ENCODE results near the gene CETP. TPM values are rescaled to one million over a fixed set of nuclear protein-coding genes. Genes with fewer than 3 reads are reported as not detected.

The CETP gene
- total and polyA plus RNA-seq, 4 donors: 3.3 to 24.0 (median 6.3) TPM

DNA sequence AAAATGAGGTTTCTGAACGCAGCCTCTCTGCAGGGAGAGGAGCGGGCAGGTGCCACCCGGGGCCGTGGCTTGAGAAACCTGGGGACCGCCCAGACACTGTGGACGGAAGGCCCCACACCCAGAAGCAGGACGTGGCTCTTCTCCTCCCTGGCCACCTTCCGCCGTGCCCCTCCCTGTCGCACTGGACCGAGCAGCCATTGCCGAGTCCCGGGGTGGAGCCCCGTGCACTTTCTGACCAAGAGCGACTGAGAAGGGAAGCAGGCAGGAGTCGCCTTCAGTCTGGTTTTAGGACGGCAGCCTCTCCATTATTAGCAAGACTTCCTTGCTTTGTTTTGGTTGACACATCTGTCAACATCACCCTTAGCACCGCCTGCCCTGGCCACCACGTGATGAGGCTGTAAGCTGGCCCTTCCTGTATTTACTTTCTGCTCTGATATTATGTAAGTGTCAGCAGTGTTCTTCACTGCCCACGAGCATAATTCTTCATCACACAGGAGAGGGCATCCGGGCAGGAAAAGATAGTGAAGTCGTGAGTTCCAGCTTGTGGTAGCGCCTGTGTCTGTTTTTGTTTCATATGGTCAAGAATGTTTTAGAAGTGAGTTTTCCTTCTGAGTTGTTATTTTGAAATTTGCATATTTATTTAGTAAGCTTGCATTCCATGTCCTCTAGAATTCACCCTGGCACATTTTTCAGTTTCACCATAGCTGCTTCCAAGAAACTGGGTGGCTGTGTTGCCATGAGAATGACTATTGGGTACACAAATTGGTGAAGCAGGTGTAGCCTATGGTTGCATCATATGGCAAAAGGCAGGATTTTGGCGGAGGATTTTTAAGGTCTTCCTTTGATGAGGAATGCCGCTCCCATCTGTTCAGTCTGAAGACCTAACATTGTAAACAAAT is 28.8 kb upstream of the CETP start:
- 1% methylated on average over 25 of the region's 25 CpGs for WGBS
- TF ChIP-seq, protein P1, sequence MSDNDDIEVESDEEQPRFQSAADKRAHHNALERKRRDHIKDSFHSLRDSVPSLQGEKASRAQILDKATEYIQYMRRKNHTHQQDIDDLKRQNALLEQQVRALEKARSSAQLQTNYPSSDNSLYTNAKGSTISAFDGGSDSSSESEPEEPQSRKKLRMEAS (IDR thresholded peaks at IDR 0.05): peak; percentile 97
- peak; percentile 81 for TF ChIP-seq TAF1 (conservative IDR thresholded peaks at IDR 0.05)
- peak in 1 of 2 donors; percentile 53 for TF ChIP-seq GABPA (IDR thresholded peaks at IDR 0.05 in 1 of 2, conservative IDR thresholded peaks at IDR 0.05 in 1 of 2)
- peak; percentile 96 for TF ChIP-seq YY1 (IDR thresholded peaks at IDR 0.05)
- TF ChIP-seq JUND (IDR thresholded peaks at IDR 0.05): peak in 1 of 2 donors; percentile 21
- TF ChIP-seq, protein P2, sequence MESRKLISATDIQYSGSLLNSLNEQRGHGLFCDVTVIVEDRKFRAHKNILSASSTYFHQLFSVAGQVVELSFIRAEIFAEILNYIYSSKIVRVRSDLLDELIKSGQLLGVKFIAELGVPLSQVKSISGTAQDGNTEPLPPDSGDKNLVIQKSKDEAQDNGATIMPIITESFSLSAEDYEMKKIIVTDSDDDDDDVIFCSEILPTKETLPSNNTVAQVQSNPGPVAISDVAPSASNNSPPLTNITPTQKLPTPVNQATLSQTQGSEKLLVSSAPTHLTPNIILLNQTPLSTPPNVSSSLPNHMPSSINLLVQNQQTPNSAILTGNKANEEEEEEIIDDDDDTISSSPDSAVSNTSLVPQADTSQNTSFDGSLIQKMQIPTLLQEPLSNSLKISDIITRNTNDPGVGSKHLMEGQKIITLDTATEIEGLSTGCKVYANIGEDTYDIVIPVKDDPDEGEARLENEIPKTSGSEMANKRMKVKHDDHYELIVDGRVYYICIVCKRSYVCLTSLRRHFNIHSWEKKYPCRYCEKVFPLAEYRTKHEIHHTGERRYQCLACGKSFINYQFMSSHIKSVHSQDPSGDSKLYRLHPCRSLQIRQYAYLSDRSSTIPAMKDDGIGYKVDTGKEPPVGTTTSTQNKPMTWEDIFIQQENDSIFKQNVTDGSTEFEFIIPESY (IDR thresholded peaks at IDR 0.05): peak; percentile 24
- TF ChIP-seq, protein P3, sequence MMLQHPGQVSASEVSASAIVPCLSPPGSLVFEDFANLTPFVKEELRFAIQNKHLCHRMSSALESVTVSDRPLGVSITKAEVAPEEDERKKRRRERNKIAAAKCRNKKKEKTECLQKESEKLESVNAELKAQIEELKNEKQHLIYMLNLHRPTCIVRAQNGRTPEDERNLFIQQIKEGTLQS (IDR thresholded peaks at IDR 0.05): peak; percentile 12
- TF ChIP-seq, protein P4, sequence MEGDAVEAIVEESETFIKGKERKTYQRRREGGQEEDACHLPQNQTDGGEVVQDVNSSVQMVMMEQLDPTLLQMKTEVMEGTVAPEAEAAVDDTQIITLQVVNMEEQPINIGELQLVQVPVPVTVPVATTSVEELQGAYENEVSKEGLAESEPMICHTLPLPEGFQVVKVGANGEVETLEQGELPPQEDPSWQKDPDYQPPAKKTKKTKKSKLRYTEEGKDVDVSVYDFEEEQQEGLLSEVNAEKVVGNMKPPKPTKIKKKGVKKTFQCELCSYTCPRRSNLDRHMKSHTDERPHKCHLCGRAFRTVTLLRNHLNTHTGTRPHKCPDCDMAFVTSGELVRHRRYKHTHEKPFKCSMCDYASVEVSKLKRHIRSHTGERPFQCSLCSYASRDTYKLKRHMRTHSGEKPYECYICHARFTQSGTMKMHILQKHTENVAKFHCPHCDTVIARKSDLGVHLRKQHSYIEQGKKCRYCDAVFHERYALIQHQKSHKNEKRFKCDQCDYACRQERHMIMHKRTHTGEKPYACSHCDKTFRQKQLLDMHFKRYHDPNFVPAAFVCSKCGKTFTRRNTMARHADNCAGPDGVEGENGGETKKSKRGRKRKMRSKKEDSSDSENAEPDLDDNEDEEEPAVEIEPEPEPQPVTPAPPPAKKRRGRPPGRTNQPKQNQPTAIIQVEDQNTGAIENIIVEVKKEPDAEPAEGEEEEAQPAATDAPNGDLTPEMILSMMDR (IDR thresholded peaks at IDR 0.05; ENCODE audit: low read depth, low read length, missing input control): no peak
- peak; percentile 40 to 60 for TF ChIP-seq HNF4A (conservative IDR thresholded peaks at IDR 0.05)
- TF ChIP-seq FOXA1 (IDR thresholded peaks at IDR 0.05): peak; percentile 97
- TF ChIP-seq, protein P5, sequence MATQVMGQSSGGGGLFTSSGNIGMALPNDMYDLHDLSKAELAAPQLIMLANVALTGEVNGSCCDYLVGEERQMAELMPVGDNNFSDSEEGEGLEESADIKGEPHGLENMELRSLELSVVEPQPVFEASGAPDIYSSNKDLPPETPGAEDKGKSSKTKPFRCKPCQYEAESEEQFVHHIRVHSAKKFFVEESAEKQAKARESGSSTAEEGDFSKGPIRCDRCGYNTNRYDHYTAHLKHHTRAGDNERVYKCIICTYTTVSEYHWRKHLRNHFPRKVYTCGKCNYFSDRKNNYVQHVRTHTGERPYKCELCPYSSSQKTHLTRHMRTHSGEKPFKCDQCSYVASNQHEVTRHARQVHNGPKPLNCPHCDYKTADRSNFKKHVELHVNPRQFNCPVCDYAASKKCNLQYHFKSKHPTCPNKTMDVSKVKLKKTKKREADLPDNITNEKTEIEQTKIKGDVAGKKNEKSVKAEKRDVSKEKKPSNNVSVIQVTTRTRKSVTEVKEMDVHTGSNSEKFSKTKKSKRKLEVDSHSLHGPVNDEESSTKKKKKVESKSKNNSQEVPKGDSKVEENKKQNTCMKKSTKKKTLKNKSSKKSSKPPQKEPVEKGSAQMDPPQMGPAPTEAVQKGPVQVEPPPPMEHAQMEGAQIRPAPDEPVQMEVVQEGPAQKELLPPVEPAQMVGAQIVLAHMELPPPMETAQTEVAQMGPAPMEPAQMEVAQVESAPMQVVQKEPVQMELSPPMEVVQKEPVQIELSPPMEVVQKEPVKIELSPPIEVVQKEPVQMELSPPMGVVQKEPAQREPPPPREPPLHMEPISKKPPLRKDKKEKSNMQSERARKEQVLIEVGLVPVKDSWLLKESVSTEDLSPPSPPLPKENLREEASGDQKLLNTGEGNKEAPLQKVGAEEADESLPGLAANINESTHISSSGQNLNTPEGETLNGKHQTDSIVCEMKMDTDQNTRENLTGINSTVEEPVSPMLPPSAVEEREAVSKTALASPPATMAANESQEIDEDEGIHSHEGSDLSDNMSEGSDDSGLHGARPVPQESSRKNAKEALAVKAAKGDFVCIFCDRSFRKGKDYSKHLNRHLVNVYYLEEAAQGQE (IDR thresholded peaks at IDR 0.05): peak; percentile 59
- peak; percentile 38 to 51 for TF ChIP-seq RAD21 (IDR thresholded peaks at IDR 0.05)
- TF ChIP-seq HNF4G (IDR thresholded peaks at IDR 0.05): no peak
- peak; percentile 72 for TF ChIP-seq SP1 (IDR thresholded peaks at IDR 0.05)
- peak; percentile 99 for TF ChIP-seq FOXA2 (IDR thresholded peaks at IDR 0.05)
- peak in 1 of 2 donors; percentile 32 for TF ChIP-seq EGR1 (IDR thresholded peaks at IDR 0.05; ENCODE audit: low read depth in 2 of 2)
- peak; percentile 45 for TF ChIP-seq NR2F2 (IDR thresholded peaks at IDR 0.05)
- peak; percentile 51 to 81 for TF ChIP-seq RXRA (IDR thresholded peaks at IDR 0.05)
- H3K27me3 ChIP-seq (ENCODE audit: control insufficient read depth in 4 of 4, insufficient read depth in 4 of 4, low read length in 3 of 4): no peaks in the 10 kb centered on the region
- H3K36me3 ChIP-seq (ENCODE audit: control insufficient read depth in 4 of 4, insufficient read depth in 3 of 4, low read depth in 1 of 4, low read length in 3 of 4): peaks cover 5 to 32% (median 26%) of the 10 kb centered on the region in 4 donors
- peak; percentile 76 for DNase-seq (ENCODE audit: low spot score)
- H3K4me3 ChIP-seq (ENCODE audit: low read depth in 1 of 3, low read length in 3 of 3): peak overlapping the region; percentile 79 to 98 (median 91)
- peak overlapping the region; percentile 95 to 97 for H3K27ac ChIP-seq (ENCODE audit: low read depth in 1 of 2, low read length in 2 of 2)
- H3K4me1 ChIP-seq (ENCODE audit: control insufficient read depth in 4 of 4, insufficient read depth in 4 of 4, low read length in 3 of 4): peaks cover 2 to 32% (median 26%) of the 10 kb centered on the region in 4 donors
- H3K9ac ChIP-seq (ENCODE audit: low read depth in 1 of 2, low read length in 2 of 2): peak overlapping the region; percentile 95 to 97
- no peaks in the 10 kb centered on the region for H3K9me3 ChIP-seq (ENCODE audit: control insufficient read depth in 4 of 4, low read length in 3 of 4)

Data from liver (tissue), 9 donors.